GM10266 (cell line): ENCODE data around the gene STK36.

Experiments
- DNase-seq: peaks from one replicate; pipeline ENCODE4 v3.0.0; 2012; ENCODE audit errors: extremely low spot score
- CTCF ChIP-seq: IDR thresholded peaks from 2 replicates; pipeline ENCODE4 v1.5.1; 2012; ENCODE audit warnings: mild to moderate bottlenecking, low read depth; ENCODE audit not compliant: control insufficient read depth, insufficient read depth; ENCODE audit errors: missing control alignments

Gene STK36

GRCh38 chr2:218717262-218717661 lies 45.4 kb downstream of the STK36 start:
- TF ChIP-seq CTCF, result no peak
- DNase-seq, result no peak

DNA sequence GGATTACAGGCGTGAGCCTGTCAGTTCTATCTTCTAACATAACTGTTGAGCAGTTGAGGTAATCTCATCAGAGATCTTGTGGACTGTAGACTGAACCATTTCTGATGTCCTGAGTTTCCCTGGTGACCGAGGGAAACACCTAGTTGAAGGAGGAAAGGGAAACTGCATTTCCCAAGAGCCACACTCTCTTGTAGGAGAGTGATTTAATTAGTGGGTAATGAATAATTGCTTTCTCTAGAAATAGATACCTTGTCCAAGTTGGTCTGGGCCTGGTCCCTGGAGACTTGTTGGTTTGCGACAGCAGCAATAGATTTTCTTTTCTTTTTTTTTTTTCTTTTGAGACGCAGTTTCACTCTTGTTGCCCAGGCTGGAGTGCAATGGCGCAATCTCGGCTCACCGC lies 46.2 kb downstream of the STK36 start:
- TF ChIP-seq CTCF, result no peak
- DNase-seq, result no peak

DNA sequence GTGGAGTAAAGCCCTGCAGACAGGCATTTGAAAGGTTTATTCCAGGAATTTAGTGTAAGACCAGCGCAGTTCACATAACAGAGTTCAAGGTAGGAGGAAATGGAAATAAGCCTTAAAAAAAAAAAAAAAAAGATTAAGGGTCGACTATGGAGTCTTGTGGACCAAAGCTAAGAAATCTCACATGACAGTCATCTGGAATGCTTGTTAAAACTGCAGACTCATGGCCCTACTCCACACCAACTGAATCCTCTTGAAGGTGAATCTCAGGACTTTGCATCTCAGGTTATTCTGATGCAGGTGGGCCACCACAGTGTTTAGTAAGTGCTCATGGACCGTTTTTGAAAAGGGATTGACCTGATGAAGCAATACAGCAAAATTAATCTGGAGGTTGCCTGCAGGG lies 47.6 kb downstream of the STK36 start:
- TF ChIP-seq CTCF, result no peak
- DNase-seq, result no peak

- no peak for TF ChIP-seq CTCF
- DNase-seq, result no peak
Observed at GRCh38 chr2:218720048-218721041, 48.5 kb downstream of the STK36 start.

DNA sequence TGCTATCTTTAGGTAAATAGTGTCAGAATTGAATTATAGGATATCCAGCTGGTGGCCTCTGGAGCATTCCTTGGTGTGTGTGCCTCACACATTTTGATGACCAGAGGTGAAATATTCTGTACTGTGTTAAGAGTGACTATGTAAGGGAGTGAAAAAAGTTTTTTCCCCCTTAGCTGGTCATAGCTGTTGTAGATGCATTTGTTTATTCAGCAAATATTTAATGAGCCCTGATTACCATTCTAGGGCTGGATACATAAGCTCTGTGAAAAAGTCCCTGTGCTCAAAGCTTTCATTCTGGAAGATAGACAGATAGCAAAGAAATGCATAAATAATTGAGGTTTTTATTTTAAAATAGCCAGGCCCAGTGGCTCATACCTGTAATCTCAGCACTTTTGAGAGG lies 49.6 kb downstream of the STK36 start:
- DNase-seq, result no peak
- no peak for TF ChIP-seq CTCF

- no peak for DNase-seq
- no peak for TF ChIP-seq CTCF
Observed at GRCh38 chr2:218721934-218722333, 50.0 kb downstream of the STK36 start.

DNA sequence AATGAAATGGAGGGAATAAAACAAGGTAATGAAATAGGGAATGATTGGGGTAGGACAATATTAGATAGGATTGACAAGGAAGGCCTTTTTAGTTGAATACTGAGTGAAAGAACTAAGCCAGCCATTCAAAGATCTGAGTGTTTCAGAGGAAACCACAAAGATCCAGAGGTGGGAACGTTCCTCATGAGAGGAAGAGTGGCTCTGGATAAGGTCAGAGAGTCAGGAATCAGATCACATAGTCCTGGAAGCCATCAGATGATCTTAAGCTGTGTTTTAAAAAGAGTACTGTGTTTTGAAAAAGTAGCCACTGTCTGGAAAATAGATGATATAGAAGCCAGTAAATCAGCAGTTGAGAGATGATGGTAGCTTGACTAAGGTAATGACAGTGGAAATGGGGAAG lies 50.5 kb downstream of the STK36 start:
- no peak for TF ChIP-seq CTCF
- no peak for DNase-seq
